HG03039 (cell line): ENCODE results near the gene PLCH1.
"Not testable (repeated sequence)": the region's sequence is repeated elsewhere in the genome, so short reads cannot be mapped to it uniquely, and the experiment has no call there.

Experiments used
- ATAC-seq: cut with Tn5 transposase; IDR thresholded peaks from one replicate; pipeline ENCODE4 v1.9.1; 2021; ENCODE audit warnings: mild to moderate bottlenecking, moderate library complexity; ENCODE audit not compliant: unreplicated experiment

The PLCH1 gene

GRCh38 chr3:155617346-155617925, 127.4 kb downstream of the PLCH1 start:
- no peak for ATAC-seq

GRCh38 chr3:155615141-155615540, 129.7 kb downstream of the PLCH1 start:
- not testable (repeated sequence) for ATAC-seq

- not testable (repeated sequence) for ATAC-seq
These were observed 130.5 kb downstream of the PLCH1 start for GRCh38 chr3:155614410-155614809.

- no peak for ATAC-seq
These were observed 133.4 kb downstream of the PLCH1 start for GRCh38 chr3:155611456-155611855.

- ATAC-seq: no peak
These were observed 135.3 kb downstream of the PLCH1 start for GRCh38 chr3:155609586-155609985.

- ATAC-seq: no peak
These were observed 136.5 kb downstream of the PLCH1 start for GRCh38 chr3:155608228-155608920.

GRCh38 chr3:155607761-155608160, 137.1 kb downstream of the PLCH1 start:
- ATAC-seq: no peak

GRCh38 chr3:155605571-155605970, 139.3 kb downstream of the PLCH1 start:
- ATAC-seq: no peak

- no peak for ATAC-seq
These were observed 139.9 kb downstream of the PLCH1 start for GRCh38 chr3:155604967-155605366.

- no peak for ATAC-seq
These were observed 140.7 kb downstream of the PLCH1 start for GRCh38 chr3:155604126-155604525.

GRCh38 chr3:155603302-155603701, 141.6 kb downstream of the PLCH1 start:
- ATAC-seq: no peak

GRCh38 chr3:155602307-155602706, 142.6 kb downstream of the PLCH1 start:
- ATAC-seq: no peak

GRCh38 chr3:155598671-155599070, 146.2 kb downstream of the PLCH1 start:
- ATAC-seq: no peak

GRCh38 chr3:155596615-155597014, 148.3 kb downstream of the PLCH1 start:
- no peak for ATAC-seq

- no peak for ATAC-seq
These were observed 149.5 kb downstream of the PLCH1 start for GRCh38 chr3:155595371-155595770.

- ATAC-seq: no peak
These were observed 150.2 kb downstream of the PLCH1 start for GRCh38 chr3:155594526-155595187.

- ATAC-seq: no peak
These were observed 157.3 kb downstream of the PLCH1 start for GRCh38 chr3:155587581-155587980.

- no peak for ATAC-seq
These were observed 159.5 kb downstream of the PLCH1 start for GRCh38 chr3:155585384-155585783.

- no peak for ATAC-seq
These were observed 163.3 kb downstream of the PLCH1 start for GRCh38 chr3:155581579-155581978.

- no peak for ATAC-seq
These were observed 172.8 kb downstream of the PLCH1 start for GRCh38 chr3:155572085-155572484.

GRCh38 chr3:155568295-155568694, 176.6 kb downstream of the PLCH1 start:
- no peak for ATAC-seq

GRCh38 chr3:155560594-155560993, 184.3 kb downstream of the PLCH1 start:
- no peak for ATAC-seq
